Left lobe of liver (tissue), 2 donors: Measurements from ENCODE around the gene PPME1. TPM values are rescaled to one million over a fixed set of nuclear protein-coding genes. Genes with fewer than 3 reads are reported as not detected.

ENCODE experiments used
- ATAC-seq: fragments of 200-7000 bp; cut with Tn5 transposase; one replicate; pipeline ENCODE4 v1.9.1; 2020; ENCODE audit warnings: mild to moderate bottlenecking, moderate library complexity
- DNase-seq: peaks from one replicate; pipeline ENCODE4 v3.0.0-alpha.2; 2020; ENCODE audit warnings: low spot score
- total RNA-seq: library from RNA; stranded (reverse); gene quantifications from one replicate; pipeline ENCODE4 v1.2.1, GENCODE V29; 2021
- donor health status: DM: no; HTN: no; CAD: no; lungs with moderate emphysema.
- donor health status: DM: no; HTN: yes; CAD: no.

PPME1 gene
- total RNA-seq, 1 donor from 2014 or later = 11.4 TPM

- ATAC-seq (no peak), DNase-seq (no peak)
Measured at GRCh38 chr11:74278103-74278502, 107.0 kb downstream of the PPME1 start.

- ATAC-seq (no peak), DNase-seq (no peak)
Measured at GRCh38 chr11:74278721-74279161, 107.7 kb downstream of the PPME1 start.

DNA sequence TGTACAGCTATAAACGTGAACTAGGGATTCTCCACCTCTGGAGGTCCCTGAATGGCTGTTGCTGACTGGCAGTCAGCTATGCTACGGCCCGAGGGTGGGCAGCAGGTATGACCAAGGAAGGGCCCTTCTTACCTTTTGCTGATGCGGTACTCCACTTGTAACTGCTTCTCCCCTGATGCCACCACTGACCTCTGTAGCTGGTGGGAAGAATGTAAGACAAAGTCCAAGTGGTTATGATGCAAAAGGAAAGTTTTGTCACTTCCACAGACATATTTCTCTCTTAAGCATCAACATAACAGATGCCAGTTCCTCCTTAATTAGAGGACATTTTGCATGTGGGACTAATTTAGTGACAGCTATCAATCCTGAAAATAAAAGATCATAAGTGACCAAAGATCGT is 108.2 kb downstream of the PPME1 start:
- no peak for ATAC-seq
- no peak for DNase-seq

DNA sequence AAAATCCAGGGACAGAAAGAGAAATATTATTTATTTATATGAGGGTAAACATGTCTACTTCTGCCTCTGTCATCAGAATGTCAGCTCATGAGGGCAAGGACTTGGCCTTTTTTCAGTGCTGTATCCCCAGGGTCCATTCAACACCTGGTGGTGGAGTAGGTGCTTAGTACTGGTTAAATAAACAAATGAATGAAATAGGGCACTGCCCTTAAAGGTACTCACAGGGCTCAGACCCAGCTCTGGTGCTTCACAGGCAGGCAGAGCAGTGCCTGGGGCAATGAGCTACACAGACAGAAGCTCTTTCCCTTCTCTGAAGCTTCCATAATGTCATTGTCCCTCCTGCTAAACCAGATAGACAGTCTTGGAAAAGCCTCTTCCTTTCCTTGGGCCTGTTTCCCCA is 109.4 kb downstream of the PPME1 start:
- ATAC-seq (no peak), DNase-seq (no peak)

GRCh38 chr11:74282421-74282820 is 111.3 kb downstream of the PPME1 start:
- ATAC-seq (no peak), DNase-seq (no peak)

GRCh38 chr11:74282914-74283371 is 111.9 kb downstream of the PPME1 start:
- DNase-seq = no peak
- ATAC-seq = no peak

- DNase-seq (no peak), ATAC-seq (no peak)
Measured at GRCh38 chr11:74283580-74284180, 112.6 kb downstream of the PPME1 start.

GRCh38 chr11:74284466-74284865 is 113.4 kb downstream of the PPME1 start:
- DNase-seq (no peak), ATAC-seq (no peak)

- DNase-seq (no peak), ATAC-seq (no peak)
Measured at GRCh38 chr11:74288161-74288560, 117.1 kb downstream of the PPME1 start.

DNA sequence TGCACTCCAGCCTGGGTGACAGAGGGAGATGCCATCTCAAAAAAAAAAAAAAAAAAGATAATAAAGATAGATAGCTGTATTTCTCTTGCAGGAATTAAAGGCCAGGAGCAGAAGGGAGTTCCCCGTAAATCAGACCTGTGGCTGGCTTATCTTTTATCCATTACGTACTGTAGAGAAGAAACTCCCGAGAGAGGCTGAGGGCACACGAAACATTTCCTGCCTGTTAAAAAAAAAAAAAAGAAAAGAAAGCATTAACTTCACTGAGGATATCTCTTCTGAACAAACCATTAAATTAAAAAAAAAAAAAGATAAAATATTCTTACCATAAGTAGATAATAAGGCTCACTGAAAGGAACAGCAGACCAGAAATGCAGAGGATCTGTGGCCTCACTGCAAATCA is 117.8 kb downstream of the PPME1 start:
- ATAC-seq (no peak), DNase-seq (no peak)

GRCh38 chr11:74297484-74297883 is 126.4 kb downstream of the PPME1 start:
- ATAC-seq (no peak), DNase-seq (no peak)

DNA sequence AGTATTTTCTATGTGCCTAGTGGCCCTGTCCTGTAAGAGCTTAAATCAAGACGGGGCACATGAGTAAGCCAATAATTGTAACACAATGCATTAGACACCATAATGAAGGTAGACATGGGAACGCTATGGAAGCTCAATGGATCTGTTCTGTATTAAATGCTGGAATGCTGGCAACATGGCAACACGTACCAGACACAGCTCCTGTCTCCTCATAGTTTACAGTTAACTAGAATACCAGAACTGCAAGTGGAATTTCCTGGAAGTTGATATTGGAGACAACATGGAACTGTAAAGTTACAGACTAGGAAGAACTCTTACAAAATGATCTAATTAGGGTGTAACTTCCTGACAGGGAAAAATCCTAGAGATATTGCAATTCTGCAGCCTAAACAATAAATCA is 127.9 kb downstream of the PPME1 start:
- ATAC-seq = no peak
- no peak for DNase-seq

Other genes with a start within 250 kb of the PPME1 start
- gene DNAJB13, start 220.3 kb upstream of the PPME1 start, total RNA-seq = not detected
- 6.1 TPM for gene UCP2, start 188.4 kb upstream of the PPME1 start, total RNA-seq
- gene UCP3, start 162.2 kb upstream of the PPME1 start, total RNA-seq = 0.58 TPM
- 7.0 TPM for gene C2CD3, start 287 bp upstream of the PPME1 start, total RNA-seq
- gene P4HA3, start 140.4 kb downstream of the PPME1 start, total RNA-seq = 0.23 TPM
- gene PGM2L1, start 227.1 kb downstream of the PPME1 start, total RNA-seq = 0.70 TPM